Chondrocyte (in vitro differentiated cells): ENCODE data around the gene DLK1. TPM values are rescaled to one million over a fixed set of nuclear protein-coding genes. Genes with fewer than 3 reads are reported as not detected.
A peak's percentile ranks its signal among the peaks of the same experiment; 100 is the strongest.

Experiments used
- DNase-seq: peaks from one replicate; pipeline ENCODE4 v3.0.0; 2021; ENCODE audit warnings: mixed read lengths, low spot score
- H3K27ac Mint-ChIP-seq: one replicate; pipeline ENCODE4 v1.8.0; 2021; ENCODE audit warnings: mild to moderate bottlenecking, moderate library complexity, mixed read lengths; ENCODE audit not compliant: unreplicated experiment
- H3K27me3 Mint-ChIP-seq: 2 replicates; pipeline ENCODE4 v1.8.0; 2021; ENCODE audit warnings: low read depth, mixed read lengths
- H3K36me3 Mint-ChIP-seq: 2 replicates; pipeline ENCODE4 v1.8.0; 2021; ENCODE audit warnings: low read depth, mixed read lengths
- H3K4me1 Mint-ChIP-seq: 2 replicates; pipeline ENCODE4 v1.8.0; 2021; ENCODE audit warnings: low read depth, mild to moderate bottlenecking, mixed read lengths
- H3K4me3 Mint-ChIP-seq: one replicate; pipeline ENCODE4 v1.8.0; 2021; ENCODE audit warnings: mild to moderate bottlenecking, moderate library complexity, mixed read lengths; ENCODE audit not compliant: unreplicated experiment
- H3K9me3 Mint-ChIP-seq: 2 replicates; pipeline ENCODE4 v1.8.0; 2021; ENCODE audit warnings: low read depth, mixed read lengths
- CTCF ChIP-seq: fragments of 200-600 bp; sonication (generic); IDR thresholded peaks from 2 replicates; pipeline ENCODE4 v1.5.0; 2021; ENCODE audit warnings: antibody characterized with exemption, mild to moderate bottlenecking, moderate library complexity
- total RNA-seq: library from RNA; stranded (reverse); gene quantifications from 3 replicates; pipeline ENCODE4 v1.2.1, GENCODE V29; 2021

Gene DLK1
- total RNA-seq, 1 donor from 2014 or later, result 0.45 TPM

- H3K4me3 Mint-ChIP-seq, result no peak overlapping the region
- H3K9me3 Mint-ChIP-seq, result no peaks in the 10 kb centered on the region
- no peak for DNase-seq
- H3K36me3 Mint-ChIP-seq, result no peaks in the 10 kb centered on the region
- peak overlapping the region; percentile 84 for H3K27ac Mint-ChIP-seq
- peak; percentile 72 for TF ChIP-seq CTCF
- no peaks in the 10 kb centered on the region for H3K27me3 Mint-ChIP-seq
- peaks cover 56% of the 10 kb centered on the region for H3K4me1 Mint-ChIP-seq
Measured at GRCh38 chr14:100679707-100680438, 46.8 kb upstream of the DLK1 start.

- Mint-ChIP-seq H3K36me3 (no peaks in the 10 kb centered on the region), H3K9me3 (no peaks in the 10 kb centered on the region), H3K4me1 (peaks cover 53% of the 10 kb centered on the region), H3K27ac (peak overlapping the region; percentile 54), H3K27me3 (no peaks in the 10 kb centered on the region), H3K4me3 (no peak overlapping the region)
- no peak for DNase-seq
- no peak for TF ChIP-seq CTCF
Measured at GRCh38 chr14:100680439-100681051, 46.1 kb upstream of the DLK1 start.

- no peak for DNase-seq
- Mint-ChIP-seq H3K9me3 (no peaks in the 10 kb centered on the region), H3K4me3 (no peak overlapping the region), H3K36me3 (no peaks in the 10 kb centered on the region), H3K4me1 (peaks cover 47% of the 10 kb centered on the region), H3K27ac (no peak overlapping the region), H3K27me3 (no peaks in the 10 kb centered on the region)
- no peak for TF ChIP-seq CTCF
Measured at GRCh38 chr14:100681111-100681510, 45.6 kb upstream of the DLK1 start.

- DNase-seq, result no peak
- Mint-ChIP-seq H3K36me3 (no peaks in the 10 kb centered on the region), H3K27me3 (no peaks in the 10 kb centered on the region), H3K27ac (no peak overlapping the region), H3K4me1 (peaks cover 37% of the 10 kb centered on the region), H3K9me3 (no peaks in the 10 kb centered on the region), H3K4me3 (no peak overlapping the region)
- no peak for TF ChIP-seq CTCF
Measured at GRCh38 chr14:100682749-100683148, 43.9 kb upstream of the DLK1 start.

- no peaks in the 10 kb centered on the region for H3K36me3 Mint-ChIP-seq
- DNase-seq, result no peak
- H3K4me3 Mint-ChIP-seq, result no peak overlapping the region
- H3K27ac Mint-ChIP-seq, result no peak overlapping the region
- peaks cover 31% of the 10 kb centered on the region for H3K4me1 Mint-ChIP-seq
- no peaks in the 10 kb centered on the region for H3K9me3 Mint-ChIP-seq
- H3K27me3 Mint-ChIP-seq, result no peaks in the 10 kb centered on the region
- TF ChIP-seq CTCF, result no peak
Measured at GRCh38 chr14:100683578-100683977, 43.1 kb upstream of the DLK1 start.
